ENCODE data around the gene ABI3.
"Not testable (repeated sequence)": the region's sequence is repeated elsewhere in the genome, so short reads cannot be mapped to it uniquely, and the experiment has no call there.

ABI3 gene, protein sequence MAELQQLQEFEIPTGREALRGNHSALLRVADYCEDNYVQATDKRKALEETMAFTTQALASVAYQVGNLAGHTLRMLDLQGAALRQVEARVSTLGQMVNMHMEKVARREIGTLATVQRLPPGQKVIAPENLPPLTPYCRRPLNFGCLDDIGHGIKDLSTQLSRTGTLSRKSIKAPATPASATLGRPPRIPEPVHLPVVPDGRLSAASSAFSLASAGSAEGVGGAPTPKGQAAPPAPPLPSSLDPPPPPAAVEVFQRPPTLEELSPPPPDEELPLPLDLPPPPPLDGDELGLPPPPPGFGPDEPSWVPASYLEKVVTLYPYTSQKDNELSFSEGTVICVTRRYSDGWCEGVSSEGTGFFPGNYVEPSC

DNA sequence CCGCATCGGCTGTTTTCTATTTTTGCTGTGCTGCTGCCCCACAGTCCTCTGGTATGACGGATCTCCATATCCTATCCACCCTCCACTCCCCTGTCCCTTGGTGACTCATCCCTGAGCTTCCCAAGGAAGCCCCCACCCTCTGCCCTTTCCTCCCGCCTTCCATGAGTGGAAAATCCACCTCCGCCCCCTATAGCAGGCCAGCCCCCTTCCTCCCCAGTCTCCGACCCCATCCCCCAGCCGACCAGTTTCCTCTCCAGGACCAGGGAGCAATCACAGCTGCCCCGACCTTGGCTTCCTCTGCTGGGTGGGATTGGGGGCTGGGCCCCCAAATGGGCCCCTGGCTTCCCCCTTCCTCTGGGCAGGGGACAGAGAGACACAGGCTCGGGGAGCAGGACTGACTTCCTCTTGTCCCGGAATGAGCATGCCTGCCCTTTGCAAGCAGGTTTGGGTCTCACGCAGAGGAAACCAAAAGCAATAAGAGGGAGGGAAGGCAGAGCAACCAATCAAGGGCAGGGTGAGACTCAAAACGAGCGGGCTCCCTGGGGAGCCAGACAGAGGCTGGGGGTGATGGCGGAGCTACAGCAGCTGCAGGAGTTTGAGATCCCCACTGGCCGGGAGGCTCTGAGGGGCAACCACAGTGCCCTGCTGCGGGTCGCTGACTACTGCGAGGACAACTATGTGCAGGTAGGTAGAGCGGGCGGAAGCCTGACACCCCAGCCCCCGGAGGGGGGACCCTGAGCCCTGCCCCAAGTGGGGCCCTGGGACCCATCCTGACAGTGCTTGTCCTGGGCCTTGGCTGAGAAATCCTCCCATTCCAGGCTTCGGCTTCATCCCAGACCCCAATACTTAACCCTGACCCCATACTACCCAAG lies at the start of gene ABI3, which contains the start of gene GNGT2:
Gene ABI3, plus strand, starts transcription at position 550 of the 872 bp plus-strand sequence. Its CDS starts 18 bp downstream, at position 568.
Gene GNGT2, minus strand, starts transcription at position 417 of the 872 bp plus-strand sequence. CDS start 3,152 bp downstream, outside the sequence.
- peak; percentile 68 for DNase-seq (ENCODE audit: low spot score)

DNA sequence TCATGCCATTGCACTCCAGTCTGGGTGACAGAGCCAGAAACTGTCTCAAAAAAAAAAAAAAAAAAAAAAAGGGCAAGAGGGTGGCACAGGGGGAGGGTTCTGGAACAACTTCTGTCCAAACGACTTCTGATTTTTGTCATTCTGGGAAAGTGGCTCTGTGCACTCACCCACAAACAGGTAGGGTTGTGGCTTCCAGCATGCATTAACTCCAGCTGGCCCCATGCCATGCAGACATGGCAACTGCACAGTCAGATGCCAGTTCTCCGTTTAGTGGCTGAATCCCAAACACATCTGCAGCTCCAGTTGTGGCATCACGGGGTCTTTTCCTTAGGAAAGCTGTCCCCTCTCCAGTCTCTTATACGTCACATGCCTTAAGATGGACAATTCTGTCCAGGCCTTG lies 47.6 kb upstream of the ABI3 start:
- no peak for DNase-seq (ENCODE audit: low spot score)

GRCh38 chr17:49165143-49165542 lies 45.4 kb upstream of the ABI3 start:
- DNase-seq (ENCODE audit: low spot score) = no peak

DNA sequence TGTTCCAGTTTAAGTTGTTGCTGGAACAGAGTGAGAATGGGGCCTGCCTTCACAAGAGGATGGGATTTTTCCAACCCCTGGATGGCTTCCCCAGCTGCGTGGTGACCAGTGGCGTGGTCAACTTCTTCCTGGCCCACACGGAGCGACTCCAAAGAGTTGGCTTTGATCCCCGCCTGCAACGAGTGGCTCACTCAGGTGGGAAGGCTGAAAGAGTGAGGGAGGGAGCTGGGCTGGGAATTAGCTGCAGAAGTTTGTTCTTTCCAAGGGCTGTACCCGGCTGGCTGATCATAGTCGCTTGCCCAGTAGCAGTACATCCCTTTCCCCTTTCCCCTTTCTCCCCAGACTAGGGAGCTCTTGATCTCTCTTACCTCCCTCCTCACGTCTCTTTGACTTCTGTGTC lies 41.8 kb upstream of the ABI3 start:
- DNase-seq (ENCODE audit: low spot score) = no peak

DNA sequence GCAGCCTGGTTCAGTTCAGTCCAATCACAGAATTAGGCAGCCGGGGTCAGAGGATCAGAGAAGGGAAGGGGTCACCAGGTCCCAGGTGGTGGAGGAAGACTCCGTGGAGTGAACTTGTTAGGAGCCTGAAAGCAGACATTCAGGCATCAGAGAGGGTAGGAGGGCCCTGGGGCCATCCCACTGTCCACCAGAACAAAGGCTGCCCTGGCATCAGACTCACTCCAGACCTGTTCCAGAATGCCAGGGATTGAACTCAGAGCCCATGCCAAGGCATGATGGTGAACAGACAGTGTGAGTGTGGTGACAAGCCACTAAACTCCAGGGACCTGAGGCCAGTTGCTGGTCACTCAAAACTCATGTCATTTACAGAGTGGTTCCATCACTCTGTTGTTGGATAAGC lies 40.3 kb upstream of the ABI3 start:
- DNase-seq (ENCODE audit: low spot score) = no peak

GRCh38 chr17:49170711-49171110 lies 39.8 kb upstream of the ABI3 start:
- not testable (repeated sequence) for DNase-seq (ENCODE audit: low spot score)

- DNase-seq (ENCODE audit: low spot score) = not testable (repeated sequence)
These were observed 34.5 kb upstream of the ABI3 start for GRCh38 chr17:49175978-49176377.

DNA sequence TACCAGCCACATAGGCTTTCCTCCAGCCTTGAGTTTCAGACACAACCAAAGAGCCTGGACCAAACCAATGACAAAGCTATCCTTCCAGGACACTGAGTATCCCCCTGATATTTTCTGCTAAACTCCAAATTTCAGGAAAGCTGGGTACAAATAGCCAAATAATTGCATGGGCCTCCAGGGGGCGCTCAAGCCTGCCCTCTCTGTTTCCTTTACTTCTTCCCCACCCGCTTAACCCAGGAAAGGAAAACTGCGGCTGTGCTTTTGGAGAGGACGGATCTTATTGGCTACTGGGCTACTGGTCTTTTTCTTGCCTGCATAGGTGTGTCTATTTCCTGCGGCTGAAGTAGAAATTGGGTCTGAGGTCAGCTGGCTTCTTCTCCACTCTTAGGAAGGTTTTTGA lies 30.2 kb upstream of the ABI3 start:
- peak; percentile 63 for DNase-seq (ENCODE audit: low spot score)

GRCh38 chr17:49180998-49181635 lies 29.4 kb upstream of the ABI3 start:
- DNase-seq (ENCODE audit: low spot score) = no peak

DNA sequence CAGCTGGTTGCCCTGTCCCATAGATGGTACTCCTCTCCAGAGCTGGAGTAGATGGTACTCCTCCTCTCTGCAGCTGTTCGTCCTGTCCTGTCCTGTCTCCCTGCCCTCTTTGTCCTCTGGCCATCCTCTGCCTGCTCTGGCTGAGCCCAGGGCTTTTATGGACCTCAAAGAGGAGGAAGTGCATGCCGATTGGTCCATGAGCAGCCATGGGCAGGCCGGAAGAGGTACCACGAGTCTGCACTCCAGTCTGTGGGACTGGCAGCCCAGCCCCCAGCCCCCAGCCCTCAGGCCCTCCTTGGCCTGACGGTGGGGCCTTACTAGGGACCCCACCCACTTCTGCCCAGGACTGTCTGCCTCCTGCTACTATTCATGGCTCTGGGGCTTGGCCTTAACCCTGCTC lies 27.2 kb upstream of the ABI3 start:
- no peak for DNase-seq (ENCODE audit: low spot score)

GRCh38 chr17:49183801-49184200 lies 26.7 kb upstream of the ABI3 start:
- no peak for DNase-seq (ENCODE audit: low spot score)

DNA sequence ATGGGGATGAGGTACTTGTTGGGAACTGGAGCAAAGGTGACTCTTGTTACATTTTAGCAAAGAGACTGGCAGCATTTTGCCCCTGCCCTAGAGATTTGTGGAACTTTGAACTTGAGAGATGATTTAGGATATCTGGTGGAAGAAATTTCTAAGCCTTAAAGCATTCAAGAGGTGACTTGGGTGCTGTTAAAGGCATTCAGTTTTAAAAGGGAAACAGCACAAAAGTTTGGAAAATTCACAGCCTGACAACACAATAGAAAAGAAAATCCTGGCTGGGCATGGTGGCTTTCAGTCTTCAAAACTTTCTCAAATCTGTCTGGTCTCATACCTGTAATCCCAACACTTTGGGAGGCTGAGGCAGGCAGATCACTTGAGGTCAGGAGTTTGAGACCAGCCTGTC lies 26.0 kb upstream of the ABI3 start:
- not testable (repeated sequence) for DNase-seq (ENCODE audit: low spot score)

DNA sequence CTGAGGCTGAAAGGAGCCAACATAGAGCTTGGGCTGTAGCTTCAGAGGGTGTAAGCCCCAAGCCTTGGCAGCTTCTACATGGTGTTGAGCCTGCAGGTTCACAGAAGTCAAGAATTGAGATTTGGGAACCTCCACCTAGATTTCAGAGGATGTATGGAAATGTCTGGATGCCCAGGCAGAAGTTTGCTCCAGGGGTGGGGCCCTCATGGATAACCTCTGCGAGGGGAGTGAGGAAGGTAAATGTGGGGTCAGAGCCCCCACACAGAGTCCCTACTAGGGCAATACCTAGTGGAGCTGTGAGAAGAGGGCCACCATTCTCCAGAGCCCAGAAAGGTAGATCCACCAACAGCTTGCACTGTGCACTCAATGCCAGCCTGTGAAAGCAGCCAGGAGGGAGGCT lies 25.1 kb upstream of the ABI3 start:
- DNase-seq (ENCODE audit: low spot score) = not testable (repeated sequence)

GRCh38 chr17:49187301-49187700 lies 23.2 kb upstream of the ABI3 start:
- no peak for DNase-seq (ENCODE audit: low spot score)

GRCh38 chr17:49190932-49191331 lies 19.6 kb upstream of the ABI3 start:
- DNase-seq (ENCODE audit: low spot score) = no peak

GRCh38 chr17:49191409-49191916 lies 19.0 kb upstream of the ABI3 start:
- DNase-seq (ENCODE audit: low spot score) = no peak

DNA sequence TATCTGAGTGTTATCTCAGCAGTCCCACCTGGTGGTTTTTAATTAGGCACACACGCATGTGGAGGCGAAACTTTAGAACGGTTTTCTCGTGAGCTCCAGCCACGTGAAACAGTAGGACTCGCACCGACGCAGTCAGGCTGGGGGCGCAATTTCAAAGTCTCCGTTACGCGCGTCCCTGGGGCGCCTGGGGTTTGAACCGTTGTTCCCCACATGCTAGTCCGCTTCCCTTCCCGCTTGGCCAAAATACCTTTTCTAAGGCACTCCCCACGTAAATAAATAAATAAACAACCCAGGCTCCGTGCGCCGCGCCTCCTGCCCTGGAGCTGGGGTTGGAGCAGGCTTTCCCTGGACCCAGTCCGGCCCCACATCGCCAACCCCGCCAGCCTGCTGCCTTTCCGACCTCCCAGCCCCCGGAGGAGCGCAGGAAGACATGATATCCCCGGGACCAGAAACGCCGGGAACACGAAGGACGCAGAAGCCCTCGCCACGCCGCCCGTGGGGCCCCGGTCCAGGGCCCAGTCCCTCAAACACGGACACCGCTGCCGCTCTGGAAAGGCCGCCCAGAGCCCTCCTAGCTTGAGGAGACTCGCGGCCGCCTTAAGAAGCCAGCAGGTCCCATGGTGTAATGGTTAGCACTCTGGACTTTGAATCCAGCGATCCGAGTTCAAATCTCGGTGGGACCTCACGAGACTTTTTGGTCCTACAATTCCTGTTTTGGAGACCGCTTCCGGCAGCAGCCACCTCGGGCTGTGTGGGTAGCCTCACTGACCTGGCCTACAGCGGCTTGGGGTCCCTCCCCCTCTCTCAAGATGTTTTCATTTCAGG lies 18.4 kb upstream of the ABI3 start:
- DNase-seq (ENCODE audit: low spot score) = peak; percentile 92

- DNase-seq (ENCODE audit: low spot score) = no peak
These were observed 16.8 kb upstream of the ABI3 start for GRCh38 chr17:49193513-49194296.

GRCh38 chr17:49194297-49194607 lies 16.3 kb upstream of the ABI3 start:
- no peak for DNase-seq (ENCODE audit: low spot score)

GRCh38 chr17:49195751-49196150 lies 14.8 kb upstream of the ABI3 start:
- no peak for DNase-seq (ENCODE audit: low spot score)

DNA sequence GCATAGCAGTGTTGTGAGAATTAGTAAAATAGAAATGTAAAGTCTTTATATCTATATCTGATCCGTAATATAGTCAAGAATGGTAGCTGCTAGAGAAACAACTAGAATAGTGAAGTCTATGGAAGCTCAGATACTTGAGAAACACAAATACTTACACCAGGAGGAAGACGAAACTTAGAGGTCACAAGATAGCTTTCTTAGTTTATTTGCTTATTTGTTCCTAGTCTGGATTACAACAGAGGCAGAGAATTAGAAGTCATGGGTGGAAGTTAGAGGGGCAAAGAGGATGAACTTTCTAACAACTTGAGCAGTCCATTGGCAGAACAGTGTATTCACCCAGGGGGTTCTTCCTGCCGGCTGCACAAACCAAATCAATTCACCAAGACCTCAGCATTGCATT lies 14.0 kb upstream of the ABI3 start:
- DNase-seq (ENCODE audit: low spot score) = no peak

All from CD4-positive, alpha-beta T cell treated with Interleukin-2 at 100 ng/mL for 4 hours (primary cell).